HEK293T (cell line): ENCODE data around the gene TSHR.

Experiments used
- BHLHE40 ChIP-seq: fragments of 450-650 bp; IDR thresholded peaks from 2 replicates; pipeline ENCODE4 v1.6.1; 2016; ENCODE audit warnings: mild to moderate bottlenecking, moderate library complexity, borderline replicate concordance
- FOXK2 ChIP-seq: fragments of 450-650 bp; IDR thresholded peaks from 2 replicates; pipeline ENCODE4 v1.6.1; 2016; ENCODE audit warnings: mild to moderate bottlenecking
- FOXM1 ChIP-seq: fragments of 450-650 bp; IDR thresholded peaks from 2 replicates; pipeline ENCODE4 v1.6.1; 2017; ENCODE audit warnings: mild to moderate bottlenecking, borderline replicate concordance
- ZNF384 ChIP-seq: fragments of 450-650 bp; IDR thresholded peaks from 2 replicates; pipeline ENCODE4 v1.6.1; 2016

GRCh38 chr14:80957613-80958012, 2.2 kb downstream of the TSHR start:
- TF ChIP-seq FOXM1 (no peak), BHLHE40 (no peak), ZNF384 (no peak), FOXK2 (no peak)
